Smooth muscle cell (in vitro differentiated cells): ENCODE measurements around the gene CDK5RAP3. TPM values are rescaled to one million over a fixed set of nuclear protein-coding genes. Genes with fewer than 3 reads are reported as not detected.
"Not testable (repeated sequence)": the region's sequence is repeated elsewhere in the genome, so short reads cannot be mapped to it uniquely, and the experiment has no call there.

Experiments
- DNase-seq: peaks from one replicate; lab custom pipeline; 2025; ENCODE audit not compliant: unreplicated experiment; lab: John Stamatoyannopoulos, UW
- H2AFZ ChIP-seq: fragments of 200-600 bp; sonication (generic); 2 replicates; pipeline ENCODE4 v1.6.0; 2016; ENCODE audit warnings: antibody characterized with exemption, low read depth, mild to moderate bottlenecking
- H3F3A ChIP-seq: fragments of 200-600 bp; sonication (generic); 2 replicates; pipeline ENCODE4 v1.6.0; 2017; ENCODE audit warnings: antibody characterized with exemption, low read depth
- H3K27ac ChIP-seq: fragments of 200-600 bp; sonication (generic); 2 replicates; pipeline ENCODE4 v1.5.1; 2016; ENCODE audit warnings: low read depth, mild to moderate bottlenecking
- H3K27me3 ChIP-seq: fragments of 200-600 bp; sonication (generic); 2 replicates; pipeline ENCODE4 v1.6.1; 2016; ENCODE audit warnings: low read depth, mild to moderate bottlenecking
- H3K36me3 ChIP-seq: fragments of 200-600 bp; sonication (generic); 2 replicates; pipeline ENCODE4 v1.5.1; 2016; ENCODE audit warnings: low read depth
- H3K4me1 ChIP-seq: fragments of 200-600 bp; sonication (generic); 2 replicates; pipeline ENCODE4 v1.5.1; 2016; ENCODE audit warnings: low read depth
- H3K4me2 ChIP-seq: fragments of 200-600 bp; sonication (generic); 2 replicates; pipeline ENCODE4 v1.6.0; 2016; ENCODE audit warnings: mild to moderate bottlenecking
- H3K4me3 ChIP-seq: fragments of 200-600 bp; sonication (generic); 2 replicates; pipeline ENCODE4 v1.5.1; 2016; ENCODE audit warnings: mild to moderate bottlenecking
- H3K79me2 ChIP-seq: fragments of 200-600 bp; sonication (generic); 2 replicates; pipeline ENCODE4 v1.6.0; 2016; ENCODE audit warnings: low read depth, mild to moderate bottlenecking
- H3K9ac ChIP-seq: fragments of 200-600 bp; sonication (generic); 2 replicates; pipeline ENCODE4 v1.6.0; 2016; ENCODE audit warnings: low read depth
- H3K9me3 ChIP-seq: fragments of 200-600 bp; sonication (generic); replicated peaks from 2 replicates; pipeline ENCODE4 v1.5.1; 2016; ENCODE audit warnings: low read depth
- H4K20me1 ChIP-seq: fragments of 200-600 bp; sonication (generic); 2 replicates; pipeline ENCODE4 v1.6.0; 2016; ENCODE audit warnings: low read depth
- WGBS: methylation state at CpG from one replicate; pipeline ENCODE4 v1.1.7; 2016; ENCODE audit warnings: low lambda C conversion rate; 5-methylcytosine and 5-hydroxymethylcytosine counted together
- polyA plus RNA-seq: library from polyadenylated mRNA; unstranded; fragments of >200 nt; fragmentation: Nextera tagmentation; extraction: Ambion mirVana; gene quantifications from 2 replicates; pipeline ENCODE4 v1.2.1, GENCODE V29; 2016
- total RNA-seq: library from RNA; depleted of rRNA; stranded (reverse); fragments of >200 nt; gene quantifications from 2 replicates; pipeline ENCODE4 v1.2.3, GENCODE V29; 2014
- TF ChIP-seq, protein P1 (sequence below): fragments of 200-600 bp; sonication (generic); IDR thresholded peaks from 2 replicates; pipeline ENCODE4 v1.5.1; 2017; ENCODE audit warnings: borderline replicate concordance, mild to moderate bottlenecking, antibody characterized with exemption; ENCODE audit not compliant: insufficient read depth, poor library complexity, severe bottlenecking

CDK5RAP3 gene
- total and polyA plus RNA-seq, 2 experiments from 2014 or later, result 79.6 to 119 TPM

DNA sequence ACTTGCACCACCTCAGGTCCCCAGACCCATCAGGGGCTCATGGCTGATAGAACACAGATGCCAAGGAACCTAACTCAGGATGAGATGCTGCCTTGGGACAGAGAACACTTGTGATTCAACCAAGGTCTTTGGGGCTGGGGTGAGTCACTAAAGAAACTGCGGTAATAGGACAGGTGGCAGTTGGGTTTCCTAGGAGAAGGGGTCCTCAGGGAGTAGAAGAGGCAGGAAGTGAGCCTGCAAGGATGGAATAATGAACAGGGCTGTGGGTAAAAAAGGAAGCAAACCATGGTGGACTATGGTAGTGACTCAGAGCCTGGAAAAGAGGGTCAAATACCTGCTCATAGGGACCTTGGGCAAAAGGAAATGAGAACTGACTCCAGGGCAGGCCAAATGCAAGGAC is 36.1 kb upstream of the CDK5RAP3 start:
- no peaks in the 10 kb centered on the region for H3K79me2 ChIP-seq
- H4K20me1 ChIP-seq, result no peaks in the 10 kb centered on the region
- H3K4me2 ChIP-seq, result no peak overlapping the region
- no peak overlapping the region for H3K4me3 ChIP-seq
- no peaks in the 10 kb centered on the region for H3K36me3 ChIP-seq
- H3K27ac ChIP-seq, result no peak overlapping the region
- 95% methylated on average over 1 of the region's 1 CpG for WGBS
- no peak overlapping the region for H2AFZ ChIP-seq
- H3K9me3 ChIP-seq, result no peaks in the 10 kb centered on the region
- DNase-seq, result no peak
- H3F3A ChIP-seq, result no peaks in the 10 kb centered on the region
- TF ChIP-seq, protein P1, sequence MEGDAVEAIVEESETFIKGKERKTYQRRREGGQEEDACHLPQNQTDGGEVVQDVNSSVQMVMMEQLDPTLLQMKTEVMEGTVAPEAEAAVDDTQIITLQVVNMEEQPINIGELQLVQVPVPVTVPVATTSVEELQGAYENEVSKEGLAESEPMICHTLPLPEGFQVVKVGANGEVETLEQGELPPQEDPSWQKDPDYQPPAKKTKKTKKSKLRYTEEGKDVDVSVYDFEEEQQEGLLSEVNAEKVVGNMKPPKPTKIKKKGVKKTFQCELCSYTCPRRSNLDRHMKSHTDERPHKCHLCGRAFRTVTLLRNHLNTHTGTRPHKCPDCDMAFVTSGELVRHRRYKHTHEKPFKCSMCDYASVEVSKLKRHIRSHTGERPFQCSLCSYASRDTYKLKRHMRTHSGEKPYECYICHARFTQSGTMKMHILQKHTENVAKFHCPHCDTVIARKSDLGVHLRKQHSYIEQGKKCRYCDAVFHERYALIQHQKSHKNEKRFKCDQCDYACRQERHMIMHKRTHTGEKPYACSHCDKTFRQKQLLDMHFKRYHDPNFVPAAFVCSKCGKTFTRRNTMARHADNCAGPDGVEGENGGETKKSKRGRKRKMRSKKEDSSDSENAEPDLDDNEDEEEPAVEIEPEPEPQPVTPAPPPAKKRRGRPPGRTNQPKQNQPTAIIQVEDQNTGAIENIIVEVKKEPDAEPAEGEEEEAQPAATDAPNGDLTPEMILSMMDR, result no peak
- H3K9ac ChIP-seq, result no peak overlapping the region
- H3K27me3 ChIP-seq, result no peaks in the 10 kb centered on the region
- no peaks in the 10 kb centered on the region for H3K4me1 ChIP-seq

DNA sequence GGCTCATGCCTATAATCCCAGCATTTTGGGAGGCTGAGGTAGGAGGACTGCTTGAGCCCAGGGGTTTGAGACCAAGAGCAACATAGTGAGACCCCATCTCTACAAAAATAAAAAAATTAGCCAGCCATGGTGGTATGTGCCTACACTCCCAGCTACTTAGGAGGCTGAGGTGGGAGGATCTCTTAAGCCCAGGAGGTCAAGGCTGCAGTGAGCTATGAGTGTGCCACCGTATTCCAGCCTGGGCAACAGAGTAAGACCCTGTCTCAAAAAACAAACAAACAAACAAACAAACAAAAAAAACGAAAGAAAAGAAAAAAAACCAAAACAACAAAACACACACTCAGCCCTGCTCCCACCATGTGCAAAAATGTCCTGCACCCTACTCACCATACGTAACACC is 35.4 kb upstream of the CDK5RAP3 start:
- not testable (repeated sequence) for H3K9me3 ChIP-seq, H3K4me1 ChIP-seq, H3K27ac ChIP-seq, H3K9ac ChIP-seq, H4K20me1 ChIP-seq, H3K36me3 ChIP-seq, H2AFZ ChIP-seq, H3K79me2 ChIP-seq, H3F3A ChIP-seq, H3K27me3 ChIP-seq, H3K4me2 ChIP-seq, DNase-seq, H3K4me3 ChIP-seq
- WGBS, result 80% methylated on average over 3 of the region's 3 CpGs

DNA sequence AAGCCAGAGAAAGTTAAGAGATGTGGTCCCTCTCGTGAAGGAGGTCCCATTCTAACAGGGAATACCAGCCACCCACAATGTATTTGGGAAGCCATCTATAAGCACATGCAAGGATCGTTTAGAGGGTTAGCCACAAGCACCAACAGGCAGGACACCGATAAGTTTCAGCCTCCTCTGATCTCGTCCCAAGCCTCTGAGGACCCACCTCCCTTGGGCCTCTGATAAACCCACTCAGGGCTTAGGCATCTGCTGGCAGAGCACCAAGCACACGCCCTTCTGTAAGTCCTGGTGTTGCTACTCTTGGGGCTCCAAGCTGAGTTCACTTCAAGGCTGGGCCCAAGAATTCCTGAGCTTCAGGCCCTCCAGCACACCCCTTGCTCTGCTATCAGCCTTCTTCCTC is 35.0 kb upstream of the CDK5RAP3 start:
- no peak overlapping the region for H3K4me3 ChIP-seq
- no peak for DNase-seq
- H4K20me1 ChIP-seq, result no peaks in the 10 kb centered on the region
- H3K27me3 ChIP-seq, result no peaks in the 10 kb centered on the region
- H3K4me2 ChIP-seq, result no peak overlapping the region
- no peak overlapping the region for H3K9ac ChIP-seq
- H3K9me3 ChIP-seq, result no peaks in the 10 kb centered on the region
- H3K79me2 ChIP-seq, result no peaks in the 10 kb centered on the region
- H2AFZ ChIP-seq, result no peak overlapping the region
- WGBS, result 65% methylated on average over 5 of the region's 5 CpGs
- H3K27ac ChIP-seq, result no peak overlapping the region
- TF ChIP-seq, protein P1, result no peak
- H3K4me1 ChIP-seq, result no peaks in the 10 kb centered on the region
- H3K36me3 ChIP-seq, result no peaks in the 10 kb centered on the region
- H3F3A ChIP-seq, result no peaks in the 10 kb centered on the region

DNA sequence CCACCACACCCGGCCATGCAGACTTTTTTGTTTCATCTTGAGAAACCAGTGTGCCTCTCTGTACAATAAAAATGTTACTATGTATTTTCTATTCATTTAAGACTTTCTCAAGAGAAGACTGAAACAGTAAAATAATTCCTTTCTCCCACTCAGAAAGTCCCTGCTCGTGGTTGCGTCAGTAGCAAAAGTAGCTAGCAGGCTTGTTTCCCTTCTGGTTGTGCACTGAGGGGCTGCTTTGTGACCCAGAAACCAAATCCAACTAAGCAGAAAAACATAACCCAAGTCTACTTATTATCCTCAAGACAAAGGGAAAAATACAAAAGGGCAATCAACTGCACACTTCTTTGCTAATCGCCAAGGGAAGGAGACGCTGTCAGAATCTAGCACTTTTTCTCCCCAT is 33.0 kb upstream of the CDK5RAP3 start:
- Histone ChIP-seq H3K4me2 (no peak overlapping the region), H3K27ac (no peak overlapping the region), H3K4me3 (no peak overlapping the region), H3K36me3 (no peaks in the 10 kb centered on the region), H2AFZ (no peak overlapping the region), H3K27me3 (no peaks in the 10 kb centered on the region), H3K4me1 (no peaks in the 10 kb centered on the region), H3K9ac (no peak overlapping the region), H3K79me2 (no peaks in the 10 kb centered on the region), H3F3A (no peaks in the 10 kb centered on the region), H4K20me1 (no peaks in the 10 kb centered on the region), H3K9me3 (no peaks in the 10 kb centered on the region)
- no peak for DNase-seq
- TF ChIP-seq, protein P1, result no peak
- WGBS, result 79% methylated on average over 5 of the region's 5 CpGs
